Erythroblast (primary cell): ENCODE measurements around the gene SLCO4C1.

Experiments used
- GATA1 ChIP-seq: IDR thresholded peaks from 2 replicates; pipeline ENCODE4 v1.6.1; 2011; ENCODE audit warnings: low read depth, mild to moderate bottlenecking, control low read depth, low read length, moderate library complexity
- POLR2A ChIP-seq: IDR thresholded peaks from 2 replicates; pipeline ENCODE4 v1.6.1; 2011; ENCODE audit warnings: mild to moderate bottlenecking, low read length

DNA sequence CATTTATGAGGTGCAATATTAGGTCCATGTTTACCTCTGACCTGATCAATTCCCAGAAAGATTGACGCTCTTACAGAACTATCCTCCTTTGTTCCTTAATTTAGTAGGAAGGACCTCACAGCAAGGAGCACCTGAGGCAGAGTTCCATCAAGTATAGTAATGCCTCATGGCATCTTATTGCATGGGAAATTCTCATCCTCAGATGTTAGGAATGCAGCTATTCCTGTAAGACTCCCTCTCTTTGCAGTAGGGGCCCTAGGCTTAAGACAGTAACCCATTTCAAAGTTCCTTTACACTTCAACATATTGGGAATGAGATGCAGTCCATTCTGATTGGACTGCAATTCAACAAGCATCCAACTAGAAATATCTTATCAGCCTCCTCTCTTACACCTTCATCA is 69.8 kb downstream of the SLCO4C1 start:
- no peak for TF ChIP-seq POLR2A
- no peak for TF ChIP-seq GATA1
